RCC 7860 (cell line): ENCODE measurements around the gene CEP57L1.
"Not testable (repeated sequence)": the region's sequence is repeated elsewhere in the genome, so short reads cannot be mapped to it uniquely, and the experiment has no call there.

Experiments used
- DNase-seq: peaks from one replicate; pipeline ENCODE4 v3.0.0-alpha.2; 2015; ENCODE audit warnings: low spot score
- FAIRE-seq: peaks from 2 replicates; lab custom pipeline; 2012; peaks lifted over from hg19 to GRCh38; lab: Jason Lieb, UNC

CEP57L1 gene

DNA sequence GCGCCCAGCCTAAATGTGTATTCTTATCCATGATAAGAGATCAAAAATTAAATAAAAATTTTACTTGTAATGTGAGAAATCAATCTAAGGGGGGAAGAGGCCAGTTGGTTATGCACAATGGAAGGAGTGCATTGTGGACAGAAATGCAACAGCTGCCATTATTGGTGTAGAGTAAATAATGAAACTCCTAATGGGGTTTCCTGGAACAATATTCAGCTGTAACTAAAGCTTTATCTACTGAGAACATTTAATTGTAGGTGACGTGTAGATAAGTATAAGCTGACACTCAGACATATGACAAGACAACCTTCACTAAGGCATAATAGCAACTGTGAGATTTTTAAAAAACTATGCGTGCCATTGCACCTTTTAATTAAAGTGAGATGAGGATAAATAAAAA is 71.4 kb downstream of the CEP57L1 start:
- FAIRE-seq (no peak), DNase-seq (no peak)

DNA sequence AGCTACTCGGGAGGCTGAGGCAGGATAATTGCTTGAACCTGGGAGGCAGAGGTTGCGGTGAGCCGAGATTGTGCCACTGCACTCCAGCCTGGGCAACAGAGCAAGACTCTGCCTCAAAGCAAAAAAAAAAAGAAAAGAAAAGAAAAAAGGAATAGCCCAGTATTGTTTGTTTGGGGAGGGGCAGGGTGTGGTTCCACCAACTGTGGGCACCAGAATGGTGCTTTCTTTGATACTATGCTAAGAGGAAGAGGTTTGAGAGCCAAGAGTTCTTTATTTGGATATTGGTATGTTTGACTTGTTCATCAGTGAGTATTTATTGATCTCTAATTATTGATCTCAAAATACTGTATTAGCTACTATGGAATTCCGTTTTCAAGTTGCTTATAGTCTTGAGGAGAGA is 72.3 kb downstream of the CEP57L1 start:
- no peak for FAIRE-seq

DNA sequence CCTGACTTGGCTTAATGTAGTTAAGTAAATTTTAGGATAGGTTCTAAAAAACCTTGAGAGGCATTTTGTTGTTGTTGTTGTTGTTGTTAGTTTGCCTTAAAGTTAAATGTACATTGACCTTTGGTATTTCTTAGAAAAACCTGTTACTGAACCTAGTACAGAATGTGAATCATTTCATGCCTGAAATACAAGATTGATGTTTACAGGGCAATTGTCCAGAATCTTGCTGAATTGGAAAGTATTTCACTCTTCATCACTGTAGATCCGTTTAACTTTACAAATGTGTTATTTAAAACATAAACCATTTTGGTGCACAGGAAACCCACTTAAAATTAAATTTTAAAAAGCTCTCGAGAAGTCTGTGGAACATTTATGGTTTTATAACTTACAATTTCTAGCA is 75.0 kb downstream of the CEP57L1 start:
- no peak for FAIRE-seq
- no peak for DNase-seq

More for the DNA sequence above, 72.3 kb downstream of the CEP57L1 start:
- DNase-seq: no peak

DNA sequence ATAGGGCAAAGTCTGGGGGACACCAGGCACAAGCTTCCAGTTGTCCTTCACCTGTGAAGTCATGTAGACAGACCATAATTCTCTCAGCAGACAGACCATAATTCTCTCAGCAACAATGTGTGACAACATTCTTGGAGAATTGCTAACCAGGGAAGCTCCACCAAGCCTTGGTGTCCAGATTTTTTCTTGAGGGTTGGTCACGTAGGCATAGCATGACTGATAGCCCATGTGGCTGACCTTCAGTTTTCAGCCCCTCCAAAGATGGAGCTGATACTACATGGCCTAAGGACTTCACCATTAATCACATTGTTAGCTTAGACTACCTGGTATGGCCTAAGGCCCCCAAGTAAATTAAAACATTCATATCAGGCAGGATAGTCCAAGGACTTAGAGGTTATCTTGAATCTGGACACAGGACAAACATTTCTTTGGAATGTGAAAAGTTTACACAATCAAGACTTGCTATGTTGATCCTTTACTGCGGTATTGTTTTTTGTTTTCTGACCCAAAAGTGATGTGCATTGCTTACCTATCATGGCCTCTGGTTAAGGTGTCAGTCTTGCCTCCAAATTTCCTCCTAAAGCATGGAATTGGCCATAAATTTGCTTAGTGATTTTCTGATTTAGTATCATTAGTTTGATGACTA is 76.9 kb downstream of the CEP57L1 start:
- DNase-seq (peak; percentile 36), FAIRE-seq (no peak)

DNA sequence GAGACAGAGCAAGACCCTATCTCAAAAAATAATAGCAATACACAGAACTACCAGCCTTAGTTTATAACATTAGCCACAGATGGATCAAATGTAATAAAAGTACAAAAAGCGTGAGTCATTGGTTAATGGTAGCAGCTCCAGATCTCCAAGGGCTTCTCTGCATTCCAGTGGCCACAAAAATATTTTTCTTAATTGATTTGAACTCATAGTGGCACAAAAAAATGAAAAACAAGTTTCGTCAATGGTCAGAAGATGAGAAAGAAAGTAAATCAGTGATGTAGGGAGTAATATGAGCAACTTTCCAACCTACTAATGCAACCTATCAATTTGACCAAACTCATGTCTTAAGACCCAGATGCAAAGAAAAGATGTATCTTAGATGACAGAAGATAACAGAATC is 79.6 kb downstream of the CEP57L1 start:
- no peak for FAIRE-seq
- no peak for DNase-seq

DNA sequence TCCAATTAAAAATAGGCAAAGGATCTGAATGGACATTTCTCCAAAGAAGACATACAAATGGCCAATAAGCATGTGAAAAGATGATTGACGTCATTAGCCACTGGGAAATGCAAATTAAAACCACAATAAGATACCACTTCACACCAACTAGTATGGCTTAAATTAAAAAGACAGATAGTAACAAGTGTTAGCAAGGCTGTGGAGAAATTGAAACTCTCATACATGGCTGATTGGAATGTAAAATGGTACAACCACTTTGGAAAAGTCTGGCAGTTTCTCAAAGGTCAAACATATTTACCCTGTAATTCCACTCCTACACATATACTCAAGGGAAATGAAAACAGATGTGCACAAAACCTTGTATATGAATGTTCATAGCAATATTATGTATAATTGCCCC is 83.6 kb downstream of the CEP57L1 start:
- FAIRE-seq (no peak), DNase-seq (no peak)

DNA sequence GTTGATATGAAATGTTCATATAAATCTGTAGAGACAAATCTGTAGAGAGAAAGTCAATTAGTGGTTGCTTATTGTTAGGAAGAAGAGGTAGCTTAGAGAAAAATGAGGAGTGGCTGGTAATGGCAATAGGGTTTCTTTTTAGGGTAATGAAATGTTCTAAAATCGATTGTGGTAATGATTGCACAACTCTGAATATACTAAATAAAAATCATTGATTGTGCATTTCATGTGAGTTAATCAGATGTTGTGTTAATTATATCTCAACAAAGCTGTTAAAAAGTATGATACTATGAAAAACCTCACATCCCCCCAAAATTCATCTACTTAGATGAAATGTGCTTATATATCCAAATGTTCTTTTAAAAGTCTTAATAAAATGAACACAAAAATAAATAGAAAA is 84.2 kb downstream of the CEP57L1 start:
- no peak for FAIRE-seq

DNA sequence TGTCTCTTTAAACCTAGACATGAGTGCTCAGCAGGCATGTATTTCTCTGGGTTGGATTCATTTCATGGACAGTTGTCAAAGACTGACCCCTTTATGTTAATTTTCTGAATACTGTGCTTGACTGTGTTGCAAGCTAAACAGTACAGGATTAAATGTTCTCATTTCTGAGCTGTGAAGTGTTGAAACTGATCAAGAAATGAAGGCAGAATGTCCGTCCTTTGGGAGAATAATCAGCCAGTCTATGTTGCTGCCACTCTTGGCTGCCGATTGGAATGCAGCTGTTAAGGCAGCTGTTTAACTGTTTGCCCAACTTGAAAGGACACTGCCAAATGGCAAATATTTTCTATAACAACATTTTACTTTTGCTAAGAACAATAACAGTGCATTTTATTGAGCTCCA is 87.3 kb downstream of the CEP57L1 start:
- FAIRE-seq: no peak
- DNase-seq: no peak

More for the DNA sequence above, 84.2 kb downstream of the CEP57L1 start:
- DNase-seq: no peak

DNA sequence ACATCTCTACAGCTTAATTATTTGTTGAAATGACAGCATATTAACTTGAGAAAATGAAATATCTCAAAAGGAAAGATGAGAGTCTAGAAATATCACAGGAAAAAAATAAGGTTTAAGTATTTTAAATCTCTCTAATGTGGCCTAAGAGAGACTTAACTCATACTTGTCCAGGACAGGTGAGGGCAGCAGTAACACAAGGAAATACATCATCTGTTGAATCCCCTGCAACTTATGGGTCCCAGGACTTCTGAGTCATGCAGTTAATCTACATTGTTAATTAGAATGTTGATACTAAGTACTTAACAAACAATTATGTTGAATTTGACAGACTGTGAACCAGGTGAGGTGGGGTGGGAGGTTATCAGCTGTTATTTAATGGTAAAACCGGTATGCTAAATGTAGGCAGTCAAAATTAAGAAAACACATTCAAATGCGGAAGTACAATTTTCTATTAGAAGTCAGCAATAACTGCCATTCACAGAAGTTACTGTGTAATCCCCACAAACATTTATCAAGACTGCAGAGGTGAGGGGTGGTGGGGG is 87.9 kb downstream of the CEP57L1 start:
- FAIRE-seq: no peak
- DNase-seq: no peak

DNA sequence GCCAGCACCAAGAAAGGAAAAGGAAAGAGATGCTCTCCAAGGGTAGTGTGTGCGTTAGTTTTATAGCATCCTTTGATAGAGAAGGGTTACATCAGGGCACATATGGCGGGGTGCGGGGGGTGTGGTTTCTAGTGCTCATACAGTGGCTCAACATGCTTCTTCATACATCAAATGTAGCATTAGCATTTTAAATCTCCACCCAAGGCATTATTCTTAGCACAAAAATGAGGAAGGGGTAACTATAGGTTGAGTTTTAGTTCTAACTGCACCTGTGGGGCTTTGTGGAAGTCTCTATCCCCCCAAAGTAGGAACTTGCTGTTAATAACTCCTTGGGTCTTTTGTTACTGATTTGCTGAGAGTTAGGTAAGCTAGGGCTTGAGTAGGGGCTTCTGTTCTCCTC is 89.3 kb downstream of the CEP57L1 start:
- DNase-seq (no peak), FAIRE-seq (no peak)

DNA sequence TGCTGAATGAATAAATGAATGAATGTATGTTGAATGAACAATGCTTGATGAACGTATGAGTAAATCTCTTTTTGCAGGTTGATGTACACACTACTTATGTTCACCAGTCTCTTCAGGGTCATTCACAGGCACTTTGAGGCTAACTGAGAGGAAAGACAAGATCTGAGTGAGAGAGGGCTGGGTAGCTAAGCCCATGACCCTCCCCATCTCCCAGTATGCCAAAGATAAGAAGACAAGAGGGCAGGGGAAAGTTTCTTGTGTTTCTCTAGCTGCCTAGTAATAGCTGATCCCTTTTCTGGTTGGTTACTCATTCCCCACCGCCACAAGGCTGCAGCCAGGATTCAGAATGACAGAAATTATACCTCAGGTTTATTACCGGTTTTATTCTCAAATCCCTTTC is 90.7 kb downstream of the CEP57L1 start:
- DNase-seq: no peak
- no peak for FAIRE-seq

DNA sequence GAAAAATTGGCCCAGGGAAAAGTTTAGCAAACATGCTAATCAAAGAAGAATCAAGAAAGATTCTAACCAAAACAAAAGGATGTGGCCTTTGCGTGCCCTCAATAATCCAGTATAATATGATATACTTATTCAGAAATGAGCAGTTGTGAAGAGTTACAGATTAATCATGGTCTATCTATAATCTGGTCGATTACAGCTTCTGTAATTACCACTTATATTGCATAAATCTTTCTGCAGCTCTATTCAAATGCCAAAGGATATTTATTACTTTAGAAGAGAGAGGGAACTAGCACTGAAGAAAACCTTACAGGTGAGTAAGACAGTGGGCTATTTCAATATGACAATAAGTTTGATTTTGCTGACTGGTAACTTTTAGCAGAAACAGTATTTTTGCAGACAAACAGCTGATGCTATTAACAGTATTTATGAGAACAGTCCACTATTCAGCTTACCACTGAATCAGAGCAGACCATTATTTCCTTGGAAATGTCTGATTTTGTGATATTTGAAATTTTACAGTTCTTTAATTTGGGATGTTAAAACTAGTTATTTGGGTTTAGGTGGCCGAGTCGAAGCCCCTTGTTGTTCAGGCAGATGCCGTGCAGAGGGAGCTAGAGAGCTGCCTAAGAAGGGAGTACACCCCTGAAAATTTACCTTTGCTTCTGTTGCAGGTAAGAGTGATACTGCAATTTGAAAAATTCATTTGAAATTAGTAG is 92.2 kb downstream of the CEP57L1 start:
- peak; percentile 30 for FAIRE-seq
- peak; percentile 19 for DNase-seq

DNA sequence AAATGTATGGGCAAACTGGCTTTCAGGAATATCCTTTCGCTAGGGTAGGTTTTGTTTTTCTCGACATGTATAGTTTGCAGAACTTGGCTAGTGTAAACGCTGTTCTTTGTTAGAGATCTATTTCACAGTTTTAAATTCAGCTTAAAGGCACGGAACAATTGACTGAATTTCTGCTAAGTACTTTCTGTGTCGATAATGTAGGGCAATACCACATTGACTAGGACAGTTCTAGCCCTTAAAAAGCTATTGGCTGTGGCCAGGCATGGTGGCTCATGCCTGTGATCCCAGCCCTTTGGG is 92.8 kb downstream of the CEP57L1 start:
- no peak for FAIRE-seq

DNA sequence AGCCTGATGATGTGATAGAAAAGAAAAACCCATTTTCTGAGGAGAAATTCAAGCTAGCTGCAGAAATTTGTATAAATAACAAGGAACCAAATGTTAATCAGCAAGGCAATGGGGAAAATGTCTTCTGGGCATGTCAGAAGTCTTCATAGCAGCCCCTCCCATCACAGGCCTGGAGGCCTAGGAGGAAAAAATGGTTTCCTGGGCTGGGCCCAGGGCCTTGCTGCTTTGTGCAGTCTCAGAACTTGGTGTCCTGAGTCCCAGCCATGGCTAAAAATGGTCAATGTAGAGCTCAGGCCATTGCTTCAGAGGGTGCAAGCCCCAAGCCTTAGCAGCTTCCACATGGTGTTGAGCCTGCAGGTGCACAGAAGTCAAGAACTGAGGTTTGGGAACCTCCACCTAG is 96.1 kb downstream of the CEP57L1 start:
- not testable (repeated sequence) for FAIRE-seq, DNase-seq

More for the DNA sequence above, 92.8 kb downstream of the CEP57L1 start:
- no peak for DNase-seq

DNA sequence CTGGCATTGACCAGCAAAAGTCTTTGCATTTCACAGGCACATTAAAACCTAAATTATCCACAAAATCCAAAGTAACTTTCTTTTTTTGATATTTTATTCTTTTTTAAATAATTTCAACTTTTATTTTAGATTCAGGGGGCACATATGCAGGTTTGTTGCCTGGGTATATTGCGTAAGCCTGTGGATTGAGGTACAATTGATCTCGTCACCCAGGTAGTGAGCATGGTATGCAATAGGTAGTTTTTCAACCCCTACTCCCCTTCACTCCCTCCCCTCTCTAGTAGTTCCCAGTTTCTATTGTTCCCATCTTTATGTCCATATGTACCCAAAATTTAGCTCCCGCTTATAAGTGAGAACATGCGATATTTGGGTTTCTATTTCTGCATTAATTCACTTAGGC is 97.6 kb downstream of the CEP57L1 start:
- FAIRE-seq: no peak
- DNase-seq: no peak

DNA sequence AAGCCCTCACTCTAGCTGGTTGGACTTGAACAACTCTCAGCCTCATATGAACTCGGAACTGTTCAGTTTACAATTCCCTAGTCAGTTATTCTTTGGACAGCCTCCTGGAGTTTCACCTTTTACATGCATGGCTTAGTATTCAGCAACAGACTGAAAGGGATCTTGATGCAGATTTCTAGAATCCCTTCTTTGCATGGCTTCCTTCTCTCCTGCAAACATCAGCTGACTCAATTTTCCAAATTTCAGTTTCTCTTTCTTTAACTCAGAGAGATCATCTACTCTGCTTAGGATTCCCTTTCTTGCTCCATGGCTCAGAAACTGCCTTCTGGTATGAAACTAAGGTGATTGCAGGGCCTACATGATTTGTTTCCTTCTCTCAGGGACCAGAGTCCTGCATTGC is 99.6 kb downstream of the CEP57L1 start:
- no peak for FAIRE-seq
- DNase-seq: no peak

DNA sequence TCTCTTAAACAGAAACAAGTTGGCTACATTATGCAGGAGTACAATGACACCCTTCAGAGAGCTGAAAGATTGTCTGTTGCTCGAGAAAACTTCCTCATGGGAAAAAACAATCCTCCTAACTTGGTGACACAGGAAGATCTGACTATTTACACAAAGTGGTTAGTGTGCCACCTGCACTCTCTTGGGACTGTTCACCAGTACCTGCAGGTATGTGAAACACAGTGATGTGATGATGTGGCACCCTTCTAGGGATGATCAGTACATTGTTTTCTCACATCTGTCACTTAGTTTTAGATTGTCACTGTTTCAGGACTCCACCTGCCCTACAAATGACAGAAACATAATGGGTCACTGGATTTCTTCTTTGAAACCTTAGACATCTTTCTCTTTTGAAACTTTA is 101.8 kb downstream of the CEP57L1 start:
- DNase-seq (no peak), FAIRE-seq (no peak)

DNA sequence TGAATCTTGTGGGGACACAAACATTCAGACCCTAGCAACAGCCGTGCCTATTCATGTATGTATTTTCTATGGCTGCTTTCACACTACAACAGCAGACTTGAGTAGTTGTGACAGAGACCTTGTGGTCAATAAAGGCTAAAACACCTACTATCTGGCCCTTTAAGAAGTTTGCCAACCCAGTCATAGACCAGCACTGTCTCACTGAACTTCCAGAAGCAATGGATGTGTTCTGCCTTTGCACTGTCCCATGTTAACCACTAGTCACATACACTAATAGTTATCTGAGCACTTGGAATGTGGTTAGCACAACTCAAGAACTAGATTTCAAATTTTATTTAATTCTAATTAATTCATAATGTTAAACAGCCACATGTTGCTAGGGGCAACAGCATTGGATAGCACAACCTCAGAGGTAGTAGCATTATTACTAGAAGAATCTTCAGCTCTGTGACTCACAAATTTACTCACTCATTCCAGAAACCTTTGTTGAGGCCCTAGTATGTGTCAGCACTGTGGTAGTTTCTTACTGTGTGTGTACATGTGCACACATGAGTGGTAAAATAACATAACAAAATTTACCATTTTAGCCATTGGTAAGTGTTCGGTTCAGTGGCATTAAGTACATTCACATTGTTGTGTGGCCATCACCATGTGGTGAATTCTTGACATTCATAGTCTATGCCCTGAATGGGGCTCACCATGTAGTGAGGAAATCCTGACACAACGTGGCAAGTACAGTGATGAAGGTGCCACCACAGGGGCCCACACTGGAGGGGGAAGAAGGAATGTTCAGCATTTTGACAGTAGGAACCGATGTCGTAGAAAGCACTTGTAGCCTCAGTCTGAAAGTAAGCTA is 107.3 kb downstream of the CEP57L1 start:
- DNase-seq (no peak), FAIRE-seq (no peak)

DNA sequence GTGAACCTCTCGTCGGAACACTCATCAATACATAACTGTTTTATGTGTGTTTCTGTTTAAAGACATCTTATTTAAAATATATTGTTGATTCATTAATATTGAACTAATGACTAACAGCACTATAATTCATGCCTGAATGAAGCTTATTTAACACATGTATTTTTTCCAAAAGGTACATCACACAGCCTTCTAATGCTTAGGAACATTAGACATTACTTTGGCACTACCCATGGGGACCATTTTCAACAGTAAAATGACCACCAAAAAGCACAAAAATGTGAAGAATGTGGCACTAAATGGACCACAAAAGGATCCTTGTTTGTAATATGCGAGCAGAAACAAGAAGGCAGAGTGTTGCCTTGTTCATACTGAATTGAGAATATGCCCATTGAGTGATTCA is 109.2 kb downstream of the CEP57L1 start:
- FAIRE-seq: no peak
- no peak for DNase-seq

DNA sequence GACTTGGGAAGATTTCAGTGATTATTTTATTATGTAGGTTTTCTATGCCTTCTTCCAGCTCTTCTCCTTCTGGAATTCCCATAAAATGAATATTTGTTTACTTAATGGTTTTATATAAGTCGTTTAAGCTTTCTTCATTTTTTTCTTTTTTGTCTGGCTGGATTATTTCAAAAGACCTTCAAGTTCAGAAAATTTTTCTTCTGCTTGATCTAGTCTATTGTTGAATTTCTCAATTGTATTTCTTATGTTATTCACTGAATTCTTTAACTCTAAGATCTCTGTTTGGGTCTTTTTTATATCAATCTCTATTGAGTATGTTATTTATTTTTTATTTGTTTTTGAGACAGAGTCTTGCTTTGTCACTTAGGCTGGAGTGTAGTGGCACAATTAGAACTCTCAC is 117.4 kb downstream of the CEP57L1 start:
- DNase-seq (no peak), FAIRE-seq (no peak)
